ENCODE measurements around the gene PSD4. TPM values are rescaled to one million over a fixed set of nuclear protein-coding genes. Genes with fewer than 3 reads are reported as not detected.

The PSD4 gene
- total and polyA plus RNA-seq, 2 of the 8 experiments (the other 6 are each of a cell fraction or from before 2014, with no cell fraction given) = 0.53 to 1.2 TPM

- Histone ChIP-seq H4K20me1 (replicated peaks in 1 of 2; ENCODE audit: control insufficient read depth in 1 of 2, insufficient read depth in 2 of 2, low read length in 2 of 2) (no peaks in the 10 kb centered on the region), H3K56ac (replicated peaks; ENCODE audit: insufficient read length, low read depth, low read length) (no peak overlapping the region), H3K27me3 (replicated peaks in 1 of 4; ENCODE audit: control insufficient read depth in 3 of 4, extremely low read depth in 1 of 4, insufficient read depth in 3 of 4, low read length in 3 of 4) (no peaks in the 10 kb centered on the region), H3K27ac (ENCODE audit: low read depth, low read length) (no peak overlapping the region), H3K36me3 (ENCODE audit: control insufficient read depth in 2 of 4, insufficient read depth in 4 of 4, low read length in 3 of 4) (no peaks in the 10 kb centered on the region), H3K4me3 (ENCODE audit: extremely low read depth in 1 of 4, insufficient read depth in 2 of 4, low read depth in 3 of 4, low read length in 4 of 4) (no peak overlapping the region; a peak in 1 of 8 replicates), H4K8ac (ENCODE audit: extremely low read depth, insufficient read depth, low read length) (no peak overlapping the region), H4K5ac (ENCODE audit: insufficient read length, low read depth, low read length) (no peak overlapping the region), H3K18ac (ENCODE audit: extremely low read depth, low read length) (no peak overlapping the region), H3K9me3 (ENCODE audit: insufficient read depth in 2 of 2, low read depth in 1 of 2, low read length in 1 of 2) (no peaks in the 10 kb centered on the region), H3K79me2 (ENCODE audit: control insufficient read depth in 1 of 2, insufficient read depth in 2 of 2, low read length in 2 of 2) (no peaks in the 10 kb centered on the region), H2BK15ac (ENCODE audit: low read length) (no peak overlapping the region), H3K4me1 (replicated peaks in 1 of 4; ENCODE audit: control insufficient read depth in 3 of 4, insufficient read depth in 4 of 4, low read length in 3 of 4) (peaks cover 0 to 6% (median 3%) of the 10 kb centered on the region in 4 experiments; a peak in 4 of 7 replicates), H2BK5ac (ENCODE audit: low read depth, low read length) (no peak overlapping the region), H4K91ac (replicated peaks; ENCODE audit: insufficient read length, low read length) (no peak overlapping the region), H3K14ac (ENCODE audit: insufficient read length) (no peak overlapping the region), H3K23ac (ENCODE audit: insufficient read length) (no peak overlapping the region), H3K79me1 (ENCODE audit: low read depth, low read length) (no peaks in the 10 kb centered on the region), H3K9ac (replicated peaks in 1 of 4; ENCODE audit: extremely low read depth in 1 of 4, low read depth in 3 of 4, low read length in 3 of 4) (no peak overlapping the region; a peak in 1 of 7 replicates), H2AK5ac (ENCODE audit: low read depth, low read length) (no peak overlapping the region), H2BK20ac (ENCODE audit: low read length) (no peak overlapping the region), H2BK12ac (ENCODE audit: low read depth, low read length) (no peak overlapping the region), H3K23me2 (ENCODE audit: low read depth, low read length) (no peaks in the 10 kb centered on the region; the same call in 1 of the 2 replicates), H2AFZ (ENCODE audit: low read length) (peak overlapping the region; percentile 64; the same call in 1 of the 2 replicates), H2BK120ac (replicated peaks; ENCODE audit: low read depth, low read length) (no peak overlapping the region), H3K4me2 (ENCODE audit: insufficient read depth in 1 of 2, low read depth in 2 of 2, low read length in 2 of 2) (peak overlapping the region; percentile 1 to 36; a peak in 1 of 4 replicates), H3K4ac (replicated peaks; ENCODE audit: insufficient read length, low read depth, low read length) (no peak overlapping the region)
- DNase-seq (ENCODE audit: low read depth in 1 of 2, low spot score in 2 of 2) (no peak), FAIRE-seq (no peak)
- TF ChIP-seq KDM1A (IDR thresholded peaks at IDR 0.05; ENCODE audit: borderline replicate concordance, low read length) = no peak
- peak; percentile 57; the same call in 1 of the 2 replicates for TF ChIP-seq MAFK (IDR thresholded peaks at IDR 0.05; ENCODE audit: low read depth, low read length)
- TF ChIP-seq CTCF (IDR thresholded peaks at IDR 0.05; ENCODE audit: control extremely low read depth in 1 of 3, insufficient read depth in 1 of 3, low read depth in 1 of 3, low read length in 3 of 3) = no peak
- no peak for TF ChIP-seq TCF12 (IDR thresholded peaks at IDR 0.05; ENCODE audit: low read depth, low read length)
- CTCF ChIA-PET (ENCODE audit: partially characterized antibody) = interaction anchor here (0.8 to 4.2 kb wide), 4 partner anchors 21 to 52 kb away, joined by 3 to 22 read pairs (median 4); no protein-coding TSS in a partner anchor
- POLR2A ChIA-PET (ENCODE audit: partially characterized antibody) = no interaction called here
- 72% methylated on average over 7 of the region's 12 CpGs; no CpG with 5 or more reads in 1 of the 2 experiments for WGBS, 2 experiments (ENCODE audit: extremely low coverage in 1 of 2, insufficient coverage in 1 of 2, insufficient read length in 1 of 2, insufficient replicate concordance in 2 of 2, low coverage in 1 of 2, low lambda C conversion rate in 2 of 2, missing lambda C conversion rate in 1 of 2)
Observed at GRCh38 chr2:113225263-113226259, 51.8 kb downstream of the PSD4 start.
